ENCODE data around the gene ST7L.
"Not testable (repeated sequence)": the region's sequence is repeated elsewhere in the genome, so short reads cannot be mapped to it uniquely, and the experiment has no call there.

Gene ST7L

DNA sequence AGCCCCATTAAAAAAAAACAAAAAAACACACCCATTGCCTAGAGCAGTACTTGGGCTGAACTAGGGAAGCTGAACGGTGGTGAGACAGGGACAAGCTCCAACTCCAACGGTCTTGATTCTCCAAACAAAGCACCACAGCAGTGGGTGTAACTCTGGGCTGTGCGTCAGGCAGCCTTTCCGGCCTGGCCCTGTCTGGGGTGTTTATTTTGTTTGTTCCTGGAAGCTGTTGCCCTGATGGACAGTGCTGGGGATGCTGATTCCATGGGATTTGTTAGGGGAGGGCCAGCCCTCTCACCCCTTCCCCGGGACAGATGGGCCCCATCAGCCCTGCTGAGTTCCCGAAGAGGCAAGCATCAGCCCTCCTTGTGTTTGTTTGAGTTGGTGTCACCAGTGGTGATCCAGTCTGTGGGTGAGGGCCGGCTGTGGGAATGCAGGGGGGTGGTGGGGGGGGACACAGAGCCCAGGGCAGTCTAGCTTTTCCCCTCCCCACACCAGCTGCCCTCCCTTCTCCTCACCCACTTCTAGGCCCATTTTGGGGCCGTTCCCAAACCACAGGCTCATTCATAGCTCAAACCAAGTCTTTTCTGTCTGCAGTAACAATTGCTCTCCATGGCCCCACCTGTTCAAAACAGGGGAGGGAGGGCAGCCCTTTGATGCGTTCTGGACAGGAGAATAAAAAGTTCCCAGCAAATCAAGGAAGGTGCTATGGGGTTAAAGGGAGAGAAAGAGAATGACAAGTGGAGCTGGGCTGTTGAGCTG lies 105.7 kb downstream of the ST7L start:
- no peak for DNase-seq

DNA sequence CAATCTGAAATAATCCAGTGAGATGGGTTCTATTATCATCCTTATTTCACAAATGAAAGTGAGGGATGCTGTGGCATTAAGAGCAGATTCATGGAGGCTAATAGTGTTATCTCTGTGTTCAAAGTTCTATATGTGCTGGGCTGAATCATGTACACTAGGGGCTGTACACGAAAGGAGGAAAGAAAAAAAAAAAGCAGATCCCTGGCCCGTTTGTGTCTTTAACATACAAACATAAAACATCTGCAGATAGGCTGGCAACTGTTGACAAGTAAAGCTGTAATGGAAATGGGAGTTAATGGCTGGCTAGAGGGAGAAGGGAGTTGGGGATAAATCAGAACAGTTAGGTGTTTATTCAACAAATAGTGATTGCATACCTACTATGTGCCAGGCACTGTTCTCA lies 107.0 kb downstream of the ST7L start:
- DNase-seq: no peak

- DNase-seq: no peak
Observed at GRCh38 chr1:112510340-112510739, 108.6 kb downstream of the ST7L start.

- DNase-seq: no peak
Observed at GRCh38 chr1:112509660-112510178, 109.2 kb downstream of the ST7L start.

- DNase-seq: no peak
Observed at GRCh38 chr1:112509005-112509659, 109.8 kb downstream of the ST7L start.

GRCh38 chr1:112508278-112509004 lies 110.5 kb downstream of the ST7L start, which contains the start of gene WNT2B:
Gene WNT2B (plus strand): TSS chr1:112508965. CDS start chr1:112509263, 298 bp downstream.
- DNase-seq: peak; percentile 3

DNA sequence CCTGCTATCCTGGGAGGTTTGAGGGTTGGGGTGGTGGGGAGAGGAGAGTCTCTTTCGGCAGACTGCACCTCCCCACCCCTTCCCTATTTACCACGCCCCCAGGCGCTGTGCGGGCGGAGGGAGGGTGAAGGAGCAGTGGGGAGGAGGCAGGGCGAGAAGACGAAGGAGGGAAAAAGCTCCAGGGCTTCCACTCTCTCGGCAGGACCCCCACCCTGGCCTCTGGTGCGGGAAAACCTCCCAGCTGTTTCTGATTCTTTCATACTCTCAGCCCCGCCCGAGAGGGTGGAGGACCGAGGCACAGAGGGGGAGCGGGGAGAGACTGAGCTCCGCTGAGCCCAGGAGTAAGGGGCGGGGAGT lies 111.0 kb downstream of the ST7L start:
- no peak for DNase-seq

GRCh38 chr1:112507336-112507735 lies 111.6 kb downstream of the ST7L start:
- no peak for DNase-seq

GRCh38 chr1:112506731-112507130 lies 112.2 kb downstream of the ST7L start:
- no peak for DNase-seq

DNA sequence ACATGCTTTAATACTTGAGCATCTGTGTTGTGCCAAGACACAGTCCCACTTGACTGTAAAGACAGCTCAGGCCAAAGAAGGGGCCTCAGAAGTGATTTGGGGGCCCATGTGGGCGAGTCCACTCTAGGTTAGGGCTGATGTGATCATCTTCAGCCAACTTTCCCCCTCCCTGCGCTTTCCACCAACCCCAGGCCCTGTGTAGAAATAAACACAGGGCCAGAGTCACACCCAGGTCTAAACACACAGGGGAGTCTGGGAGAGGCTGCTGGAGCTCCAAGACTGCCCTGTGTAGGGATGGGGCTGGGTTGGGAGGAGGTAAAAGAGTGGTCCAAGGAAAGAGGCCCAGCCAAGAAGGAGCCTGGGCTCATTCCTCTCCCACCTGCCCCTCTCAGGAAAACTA lies 112.6 kb downstream of the ST7L start:
- no peak for DNase-seq

GRCh38 chr1:112505878-112506277 lies 113.1 kb downstream of the ST7L start:
- DNase-seq: no peak

GRCh38 chr1:112505400-112505785 lies 113.5 kb downstream of the ST7L start:
- DNase-seq: no peak

DNA sequence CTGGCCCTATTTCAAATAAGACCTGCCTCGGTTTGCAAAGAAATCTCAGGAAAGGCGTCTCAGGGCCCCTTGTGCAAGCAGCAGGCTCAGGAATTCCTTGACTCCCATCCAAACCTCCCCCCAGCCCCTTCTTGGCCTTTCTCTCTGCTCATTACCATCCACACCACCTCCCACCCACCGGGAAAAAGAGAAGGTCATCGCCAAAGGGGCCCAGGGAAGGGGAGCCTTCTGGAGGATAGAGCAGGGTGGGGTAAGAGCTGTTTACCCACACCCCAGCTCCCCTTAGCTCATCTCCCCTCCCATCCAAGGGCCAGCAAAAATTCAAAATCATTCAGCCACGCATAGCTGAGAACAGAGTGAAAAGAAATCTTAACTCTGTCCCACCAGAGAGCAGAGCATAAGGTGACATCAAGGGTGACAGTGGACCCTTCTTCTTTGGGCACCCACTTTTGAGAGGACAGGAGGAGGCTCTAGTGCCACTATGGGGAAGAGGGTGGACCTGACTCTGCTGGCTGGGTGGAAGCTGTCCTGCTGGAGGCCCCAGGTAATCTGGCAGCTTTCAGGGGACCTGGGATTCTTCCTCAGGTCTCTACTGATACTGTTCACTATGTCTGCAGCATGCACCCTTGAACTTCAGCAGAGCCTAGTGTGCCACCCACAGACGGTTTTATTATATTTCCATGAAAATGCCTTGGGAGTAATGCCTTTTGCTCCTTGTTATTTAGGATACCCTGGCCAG lies 114.1 kb downstream of the ST7L start:
- DNase-seq: no peak

DNA sequence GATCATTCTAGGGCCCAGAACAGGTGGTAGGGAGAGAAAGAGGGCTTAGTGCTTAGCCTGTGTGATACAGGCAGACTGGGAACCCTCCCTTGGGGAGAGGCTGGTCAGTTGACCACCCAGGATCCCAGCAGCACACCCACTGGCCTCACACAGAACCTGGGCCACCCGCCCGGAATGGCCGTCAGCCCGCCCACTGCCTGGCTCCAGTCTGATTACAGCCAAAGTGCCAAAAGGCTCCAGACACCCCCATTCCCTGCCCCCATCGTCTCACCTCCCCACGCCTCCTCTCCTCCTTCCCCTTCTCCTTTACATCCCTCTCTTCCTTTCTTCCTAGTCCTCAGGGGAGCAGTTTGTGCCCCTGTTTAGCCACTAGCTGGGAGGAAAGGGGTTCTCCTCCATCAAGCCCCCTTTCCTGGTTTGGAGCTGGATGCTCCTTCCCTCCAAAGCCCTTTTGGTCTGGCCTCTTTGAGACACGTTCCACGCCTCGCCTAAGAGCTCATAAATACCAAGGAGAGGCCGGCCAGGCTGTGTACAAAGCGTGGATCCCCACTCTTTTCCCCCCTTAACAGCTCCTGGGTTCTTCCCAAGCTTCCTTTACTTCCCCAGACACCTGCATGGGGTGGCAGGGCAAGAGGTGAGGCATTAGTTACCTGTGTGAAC lies 114.8 kb downstream of the ST7L start:
- no peak for DNase-seq

- DNase-seq: no peak
Observed at GRCh38 chr1:112502826-112503225, 116.1 kb downstream of the ST7L start.

- DNase-seq: peak; percentile 71
Observed at GRCh38 chr1:112501810-112502641, 116.9 kb downstream of the ST7L start.

- DNase-seq: no peak
Observed at GRCh38 chr1:112496290-112496689, 122.7 kb downstream of the ST7L start.

GRCh38 chr1:112493351-112493750 lies 125.6 kb downstream of the ST7L start:
- DNase-seq: no peak

DNA sequence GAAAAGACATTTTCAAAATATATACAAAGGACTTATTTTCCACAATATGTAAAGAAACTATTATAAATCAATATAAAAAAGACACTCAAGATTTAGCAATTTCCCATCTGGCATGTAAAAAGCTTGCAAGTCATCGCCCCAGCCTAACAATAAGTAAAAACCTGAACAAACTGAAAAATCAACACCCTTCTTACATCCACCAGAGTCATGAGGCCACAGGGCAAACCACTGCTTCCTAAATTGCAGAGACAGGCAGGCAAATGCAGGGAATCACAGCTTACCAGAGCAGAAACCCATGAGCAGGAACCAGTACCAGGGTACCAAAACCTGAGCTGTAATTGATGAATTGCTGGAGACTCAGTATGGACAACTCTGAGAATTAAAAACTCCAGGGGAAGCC lies 126.9 kb downstream of the ST7L start:
- DNase-seq: no peak

- no peak for DNase-seq
Observed at GRCh38 chr1:112488141-112488540, 130.8 kb downstream of the ST7L start.

DNA sequence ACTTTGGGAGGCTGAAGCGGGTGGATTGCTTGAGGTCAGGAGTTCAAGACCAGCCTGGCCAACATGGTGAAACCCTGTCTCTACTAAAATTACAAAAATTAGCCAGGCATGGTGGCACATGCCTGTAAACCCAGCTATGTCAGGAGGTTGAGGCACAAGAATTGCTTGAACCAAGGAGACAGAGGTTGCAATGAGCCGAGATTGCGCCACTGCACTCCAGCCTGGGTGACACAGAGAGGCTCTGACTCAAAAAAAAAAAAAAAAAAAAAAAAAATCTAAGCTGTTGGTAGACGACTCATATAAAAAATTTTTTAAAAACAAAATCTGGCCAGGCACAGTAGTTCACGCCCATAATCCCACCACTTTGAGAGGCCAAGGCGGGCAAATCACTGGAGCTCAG lies 131.3 kb downstream of the ST7L start:
- not testable (repeated sequence) for DNase-seq

Data from COR-L47 (cell line).